Stomach (tissue), 4 donors: ENCODE data around the gene LINGO4.

ENCODE experiments used
- CTCF ChIP-seq, 7 experiments: fragments of 450-650 bp in 4 of 7; fragments of 200-600 bp in 3 of 7; sonication (generic) in 3 of 7; IDR thresholded peaks; one replicate each; pipeline ENCODE4 v1.5.1; 2016 to 2019; ENCODE audit warnings: antibody characterized with exemption in 7 of 7, control low read depth in 2 of 7, mild to moderate bottlenecking in 1 of 7
- POLR2A ChIP-seq, 4 donors: fragments of 450-650 bp; IDR thresholded peaks; one replicate each; pipeline ENCODE4 v1.6.1; 2016; ENCODE audit warnings: antibody characterized with exemption in 4 of 4, control low read depth in 2 of 4, mild to moderate bottlenecking in 1 of 4, moderate library complexity in 1 of 4
- POLR2AphosphoS5 ChIP-seq, 3 donors: sonication (generic); formaldehyde crosslinking; IDR thresholded peaks; one replicate each; pipeline ENCODE4 v1.6.1; 2016; ENCODE audit warnings: antibody characterized with exemption in 3 of 3

GRCh38 chr1:151803915-151804314 is 1.3 kb downstream of the LINGO4 start:
- no peak for TF ChIP-seq CTCF (IDR thresholded peaks at IDR 0.05)
- no peak for TF ChIP-seq POLR2A (IDR thresholded peaks at IDR 0.05)
- TF ChIP-seq POLR2AphosphoS5 (IDR thresholded peaks at IDR 0.05) = no peak
